Smooth muscle cell (in vitro differentiated cells): ENCODE measurements around the gene ANKRD55. TPM values are rescaled to one million over a fixed set of nuclear protein-coding genes. Genes with fewer than 3 reads are reported as not detected.

ENCODE experiments used
- DNase-seq: peaks from one replicate; lab custom pipeline; 2025; ENCODE audit not compliant: unreplicated experiment; lab: John Stamatoyannopoulos, UW
- H2AFZ ChIP-seq: fragments of 200-600 bp; sonication (generic); 2 replicates; pipeline ENCODE4 v1.6.0; 2016; ENCODE audit warnings: antibody characterized with exemption, low read depth, mild to moderate bottlenecking
- H3F3A ChIP-seq: fragments of 200-600 bp; sonication (generic); 2 replicates; pipeline ENCODE4 v1.6.0; 2017; ENCODE audit warnings: antibody characterized with exemption, low read depth
- H3K27ac ChIP-seq: fragments of 200-600 bp; sonication (generic); 2 replicates; pipeline ENCODE4 v1.5.1; 2016; ENCODE audit warnings: low read depth, mild to moderate bottlenecking
- H3K27me3 ChIP-seq: fragments of 200-600 bp; sonication (generic); 2 replicates; pipeline ENCODE4 v1.6.1; 2016; ENCODE audit warnings: low read depth, mild to moderate bottlenecking
- H3K36me3 ChIP-seq: fragments of 200-600 bp; sonication (generic); 2 replicates; pipeline ENCODE4 v1.5.1; 2016; ENCODE audit warnings: low read depth
- H3K4me1 ChIP-seq: fragments of 200-600 bp; sonication (generic); 2 replicates; pipeline ENCODE4 v1.5.1; 2016; ENCODE audit warnings: low read depth
- H3K4me2 ChIP-seq: fragments of 200-600 bp; sonication (generic); 2 replicates; pipeline ENCODE4 v1.6.0; 2016; ENCODE audit warnings: mild to moderate bottlenecking
- H3K4me3 ChIP-seq: fragments of 200-600 bp; sonication (generic); 2 replicates; pipeline ENCODE4 v1.5.1; 2016; ENCODE audit warnings: mild to moderate bottlenecking
- H3K79me2 ChIP-seq: fragments of 200-600 bp; sonication (generic); 2 replicates; pipeline ENCODE4 v1.6.0; 2016; ENCODE audit warnings: low read depth, mild to moderate bottlenecking
- H3K9ac ChIP-seq: fragments of 200-600 bp; sonication (generic); 2 replicates; pipeline ENCODE4 v1.6.0; 2016; ENCODE audit warnings: low read depth
- H3K9me3 ChIP-seq: fragments of 200-600 bp; sonication (generic); replicated peaks from 2 replicates; pipeline ENCODE4 v1.5.1; 2016; ENCODE audit warnings: low read depth
- H4K20me1 ChIP-seq: fragments of 200-600 bp; sonication (generic); 2 replicates; pipeline ENCODE4 v1.6.0; 2016; ENCODE audit warnings: low read depth
- CTCF ChIP-seq: fragments of 200-600 bp; sonication (generic); IDR thresholded peaks from 2 replicates; pipeline ENCODE4 v1.5.1; 2017; ENCODE audit warnings: borderline replicate concordance, mild to moderate bottlenecking, antibody characterized with exemption; ENCODE audit not compliant: insufficient read depth, poor library complexity, severe bottlenecking
- WGBS: methylation state at CpG from one replicate; pipeline ENCODE4 v1.1.7; 2016; ENCODE audit warnings: low lambda C conversion rate; 5-methylcytosine and 5-hydroxymethylcytosine counted together
- polyA plus RNA-seq: library from polyadenylated mRNA; unstranded; fragments of >200 nt; fragmentation: Nextera tagmentation; extraction: Ambion mirVana; gene quantifications from 2 replicates; pipeline ENCODE4 v1.2.1, GENCODE V29; 2016
- total RNA-seq: library from RNA; depleted of rRNA; stranded (reverse); fragments of >200 nt; gene quantifications from 2 replicates; pipeline ENCODE4 v1.2.3, GENCODE V29; 2014

The ANKRD55 gene
- total and polyA plus RNA-seq, 2 experiments from 2014 or later = 1.1 to 1.7 TPM

- no peak for TF ChIP-seq CTCF
- Histone ChIP-seq H3F3A (no peaks in the 10 kb centered on the region), H3K27ac (no peak overlapping the region), H2AFZ (no peak overlapping the region), H3K79me2 (no peaks in the 10 kb centered on the region), H3K4me1 (no peaks in the 10 kb centered on the region), H3K27me3 (no peaks in the 10 kb centered on the region), H3K9ac (no peak overlapping the region), H3K4me3 (no peak overlapping the region), H3K4me2 (no peak overlapping the region), H3K36me3 (no peaks in the 10 kb centered on the region), H3K9me3 (no peaks in the 10 kb centered on the region), H4K20me1 (no peaks in the 10 kb centered on the region)
- no peak for DNase-seq
- 90% methylated on average over 1 of the region's 1 CpG for WGBS
Observed at GRCh38 chr5:56232538-56232937, 592 bp downstream of the ANKRD55 start.

GRCh38 chr5:56230576-56230975 lies 2.6 kb downstream of the ANKRD55 start:
- H2AFZ ChIP-seq = no peak overlapping the region
- no peaks in the 10 kb centered on the region for H3K27me3 ChIP-seq
- no peak overlapping the region for H3K4me3 ChIP-seq
- no peaks in the 10 kb centered on the region for H3K4me1 ChIP-seq
- no peaks in the 10 kb centered on the region for H3K36me3 ChIP-seq
- H3K79me2 ChIP-seq = no peaks in the 10 kb centered on the region
- H3K9me3 ChIP-seq = no peaks in the 10 kb centered on the region
- H3K27ac ChIP-seq = no peak overlapping the region
- no peaks in the 10 kb centered on the region for H3F3A ChIP-seq
- TF ChIP-seq CTCF = no peak
- no peak overlapping the region for H3K9ac ChIP-seq
- no peaks in the 10 kb centered on the region for H4K20me1 ChIP-seq
- no peak for DNase-seq
- H3K4me2 ChIP-seq = no peak overlapping the region

- H4K20me1 ChIP-seq = no peaks in the 10 kb centered on the region
- no peaks in the 10 kb centered on the region for H3K27me3 ChIP-seq
- H3F3A ChIP-seq = no peaks in the 10 kb centered on the region
- WGBS = 88% methylated on average over 7 of the region's 7 CpGs
- TF ChIP-seq CTCF = no peak
- no peak for DNase-seq
- H3K36me3 ChIP-seq = no peaks in the 10 kb centered on the region
- H3K4me1 ChIP-seq = no peaks in the 10 kb centered on the region
- H3K4me3 ChIP-seq = no peak overlapping the region
- no peak overlapping the region for H3K9ac ChIP-seq
- H3K79me2 ChIP-seq = no peaks in the 10 kb centered on the region
- no peaks in the 10 kb centered on the region for H3K9me3 ChIP-seq
- no peak overlapping the region for H2AFZ ChIP-seq
- H3K27ac ChIP-seq = no peak overlapping the region
- H3K4me2 ChIP-seq = no peak overlapping the region
Observed at GRCh38 chr5:56229111-56229510, 4.0 kb downstream of the ANKRD55 start.

- Histone ChIP-seq H3K27me3 (no peaks in the 10 kb centered on the region), H3K4me2 (no peak overlapping the region), H3K36me3 (no peaks in the 10 kb centered on the region), H3K4me1 (no peaks in the 10 kb centered on the region), H2AFZ (no peak overlapping the region), H4K20me1 (no peaks in the 10 kb centered on the region), H3K79me2 (no peaks in the 10 kb centered on the region), H3K9ac (no peak overlapping the region), H3K4me3 (no peak overlapping the region), H3K27ac (no peak overlapping the region), H3K9me3 (no peaks in the 10 kb centered on the region), H3F3A (no peaks in the 10 kb centered on the region)
- no peak for DNase-seq
- 97% methylated on average over 6 of the region's 6 CpGs for WGBS
- no peak for TF ChIP-seq CTCF
Observed at GRCh38 chr5:56228631-56229030, 4.5 kb downstream of the ANKRD55 start.
